ENCODE data around the gene PLA2G4E.

DNA sequence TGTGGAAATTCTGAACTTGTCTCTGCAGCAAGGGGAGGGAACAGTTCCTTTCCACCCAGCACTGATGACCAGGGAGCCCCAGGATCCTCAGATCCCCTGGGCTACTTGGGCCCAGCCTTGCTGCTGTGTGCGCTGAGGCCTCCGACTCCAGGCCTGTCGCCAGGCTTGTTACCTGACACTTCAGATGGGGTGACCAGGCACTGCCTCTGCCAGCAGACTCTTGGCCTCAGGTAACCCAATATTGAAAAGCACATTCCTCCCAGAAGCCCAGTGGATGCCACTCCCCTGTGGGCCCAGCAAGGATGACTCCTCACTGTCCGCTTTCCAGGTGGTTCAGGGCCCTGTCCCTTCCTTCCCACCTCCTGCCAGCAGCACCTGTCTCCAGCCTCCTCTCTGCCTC, 3.5 kb upstream of the PLA2G4E start:
- TF ChIP-seq TAF1 (IDR thresholded peaks at IDR 0.05; ENCODE audit: low read depth, low read length) (no peak), POLR2AphosphoS5 (IDR thresholded peaks at IDR 0.05; ENCODE audit: low read depth, low read length) (no peak), POLR2A (IDR thresholded peaks at IDR 0.05; ENCODE audit: low read depth, low read length) (no peak), PAX5 (IDR thresholded peaks at IDR 0.05; ENCODE audit: insufficient read depth, low read length, severe bottlenecking) (no peak), SPI1 (IDR thresholded peaks at IDR 0.05; ENCODE audit: low read depth, low read length) (no peak)
